Mesothelial cell of epicardium (in vitro differentiated cells): Measurements from ENCODE around the gene REC8. TPM values are rescaled to one million over a fixed set of nuclear protein-coding genes. Genes with fewer than 3 reads are reported as not detected.

Experiments used
- DNase-seq, 2 experiments: peaks; one replicate each; pipeline ENCODE4 v3.0.0; 2021; ENCODE audit warnings: low spot score in 2 of 2; ENCODE audit not compliant: unreplicated experiment in 2 of 2
- H3K27ac Mint-ChIP-seq: 2 replicates; pipeline ENCODE4 v1.8.0; 2021; ENCODE audit warnings: mixed read lengths
- H3K27me3 Mint-ChIP-seq: 2 replicates; pipeline ENCODE4 v1.8.0; 2021; ENCODE audit warnings: low read depth, mixed read lengths
- H3K36me3 Mint-ChIP-seq: 2 replicates; pipeline ENCODE4 v1.8.0; 2021; ENCODE audit warnings: mixed read lengths
- H3K4me1 Mint-ChIP-seq: 2 replicates; pipeline ENCODE4 v1.8.0; 2021; ENCODE audit warnings: mixed read lengths
- H3K4me3 Mint-ChIP-seq: 2 replicates; pipeline ENCODE4 v1.8.0; 2021; ENCODE audit warnings: mild to moderate bottlenecking, moderate library complexity, mixed read lengths
- H3K9me3 Mint-ChIP-seq: 2 replicates; pipeline ENCODE4 v1.8.0; 2021; ENCODE audit warnings: mixed read lengths
- total RNA-seq: library from RNA; stranded (reverse); gene quantifications from 3 replicates; pipeline ENCODE4 v1.2.1, GENCODE V29; 2021
- TF ChIP-seq, protein P1 (sequence below): fragments of 200-600 bp; sonication (generic); IDR thresholded peaks from one replicate; pipeline ENCODE4 v1.5.0; 2021; ENCODE audit warnings: antibody characterized with exemption; ENCODE audit not compliant: unreplicated experiment

The REC8 gene
- total RNA-seq, 1 donor from 2014 or later, result 486 TPM

DNA sequence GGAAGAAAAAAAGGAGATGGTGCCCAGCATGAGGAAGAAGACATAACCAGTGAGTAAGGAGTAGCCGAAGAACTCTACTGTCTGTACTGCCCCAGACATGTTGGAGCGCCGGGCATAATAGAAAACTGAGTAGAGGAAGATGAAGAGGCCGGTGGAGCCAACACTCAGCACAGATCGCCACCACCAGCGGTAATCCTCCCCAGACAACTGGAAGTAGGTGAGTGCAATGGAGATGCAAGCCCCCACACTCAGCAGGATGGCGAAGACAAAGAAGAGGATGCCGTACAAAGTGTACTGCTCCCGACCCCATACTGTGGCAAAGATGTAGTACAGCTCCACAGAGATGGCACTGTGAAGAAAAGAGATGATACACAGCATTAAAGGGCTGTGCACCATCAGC is 17.6 kb downstream of the REC8 start:
- Mint-ChIP-seq H3K27ac (peak overlapping the region; percentile 93), H3K36me3 (peaks cover 20% of the 10 kb centered on the region), H3K4me1 (peaks cover 23% of the 10 kb centered on the region), H3K9me3 (no peaks in the 10 kb centered on the region), H3K27me3 (no peaks in the 10 kb centered on the region), H3K4me3 (peak overlapping the region; percentile 87)
- no peak for DNase-seq
- TF ChIP-seq, protein P1, sequence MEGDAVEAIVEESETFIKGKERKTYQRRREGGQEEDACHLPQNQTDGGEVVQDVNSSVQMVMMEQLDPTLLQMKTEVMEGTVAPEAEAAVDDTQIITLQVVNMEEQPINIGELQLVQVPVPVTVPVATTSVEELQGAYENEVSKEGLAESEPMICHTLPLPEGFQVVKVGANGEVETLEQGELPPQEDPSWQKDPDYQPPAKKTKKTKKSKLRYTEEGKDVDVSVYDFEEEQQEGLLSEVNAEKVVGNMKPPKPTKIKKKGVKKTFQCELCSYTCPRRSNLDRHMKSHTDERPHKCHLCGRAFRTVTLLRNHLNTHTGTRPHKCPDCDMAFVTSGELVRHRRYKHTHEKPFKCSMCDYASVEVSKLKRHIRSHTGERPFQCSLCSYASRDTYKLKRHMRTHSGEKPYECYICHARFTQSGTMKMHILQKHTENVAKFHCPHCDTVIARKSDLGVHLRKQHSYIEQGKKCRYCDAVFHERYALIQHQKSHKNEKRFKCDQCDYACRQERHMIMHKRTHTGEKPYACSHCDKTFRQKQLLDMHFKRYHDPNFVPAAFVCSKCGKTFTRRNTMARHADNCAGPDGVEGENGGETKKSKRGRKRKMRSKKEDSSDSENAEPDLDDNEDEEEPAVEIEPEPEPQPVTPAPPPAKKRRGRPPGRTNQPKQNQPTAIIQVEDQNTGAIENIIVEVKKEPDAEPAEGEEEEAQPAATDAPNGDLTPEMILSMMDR, result no peak

DNA sequence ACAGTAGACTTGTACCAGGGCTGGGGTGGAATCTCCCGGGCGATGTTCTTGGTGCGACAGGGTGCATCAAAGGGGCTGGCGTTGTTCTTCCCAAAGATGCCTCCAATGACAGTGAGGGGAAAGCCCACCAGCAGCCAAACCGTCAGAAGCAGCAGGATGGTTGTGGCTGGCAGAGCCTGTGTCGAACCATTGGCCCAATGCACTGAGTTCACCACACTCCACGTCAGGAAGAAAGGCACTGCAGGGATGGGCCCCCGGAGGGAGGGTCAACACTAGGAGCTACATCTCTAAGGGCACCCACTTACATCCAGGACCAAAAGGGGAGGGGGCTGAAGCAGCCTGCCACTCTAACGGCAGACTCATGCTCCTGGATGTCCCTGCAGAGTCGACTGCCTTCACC is 18.5 kb downstream of the REC8 start:
- H3K27ac Mint-ChIP-seq, result no peak overlapping the region
- peaks cover 28% of the 10 kb centered on the region for H3K4me1 Mint-ChIP-seq
- DNase-seq, result no peak
- no peak overlapping the region for H3K4me3 Mint-ChIP-seq
- no peaks in the 10 kb centered on the region for H3K27me3 Mint-ChIP-seq
- H3K36me3 Mint-ChIP-seq, result peaks cover 20% of the 10 kb centered on the region
- H3K9me3 Mint-ChIP-seq, result no peaks in the 10 kb centered on the region
- TF ChIP-seq, protein P1, result no peak

DNA sequence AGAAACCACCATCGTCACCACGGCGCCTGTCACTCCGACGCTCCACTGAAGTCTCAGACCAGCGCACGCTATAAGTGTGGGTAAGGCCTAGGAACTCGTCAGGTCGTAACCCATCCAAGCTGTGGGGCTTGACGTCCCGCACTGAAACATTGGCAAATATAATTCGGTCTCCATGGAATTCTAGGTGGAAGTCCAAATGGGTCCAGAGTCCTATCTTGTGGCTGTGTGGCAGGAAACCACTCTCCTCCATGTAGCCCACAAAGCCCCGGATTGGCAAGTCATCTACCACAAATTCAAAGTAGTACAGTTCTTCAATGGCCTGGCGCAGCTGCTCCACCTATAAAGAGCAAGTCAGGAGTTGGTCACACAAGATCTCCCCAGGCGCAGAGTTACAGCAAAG is 21.1 kb downstream of the REC8 start:
- H3K4me3 Mint-ChIP-seq, result no peak overlapping the region
- no peak for DNase-seq
- no peaks in the 10 kb centered on the region for H3K27me3 Mint-ChIP-seq
- H3K9me3 Mint-ChIP-seq, result no peaks in the 10 kb centered on the region
- H3K27ac Mint-ChIP-seq, result no peak overlapping the region
- H3K4me1 Mint-ChIP-seq, result peaks cover 29% of the 10 kb centered on the region
- TF ChIP-seq, protein P1, result no peak
- H3K36me3 Mint-ChIP-seq, result peaks cover 20% of the 10 kb centered on the region

DNA sequence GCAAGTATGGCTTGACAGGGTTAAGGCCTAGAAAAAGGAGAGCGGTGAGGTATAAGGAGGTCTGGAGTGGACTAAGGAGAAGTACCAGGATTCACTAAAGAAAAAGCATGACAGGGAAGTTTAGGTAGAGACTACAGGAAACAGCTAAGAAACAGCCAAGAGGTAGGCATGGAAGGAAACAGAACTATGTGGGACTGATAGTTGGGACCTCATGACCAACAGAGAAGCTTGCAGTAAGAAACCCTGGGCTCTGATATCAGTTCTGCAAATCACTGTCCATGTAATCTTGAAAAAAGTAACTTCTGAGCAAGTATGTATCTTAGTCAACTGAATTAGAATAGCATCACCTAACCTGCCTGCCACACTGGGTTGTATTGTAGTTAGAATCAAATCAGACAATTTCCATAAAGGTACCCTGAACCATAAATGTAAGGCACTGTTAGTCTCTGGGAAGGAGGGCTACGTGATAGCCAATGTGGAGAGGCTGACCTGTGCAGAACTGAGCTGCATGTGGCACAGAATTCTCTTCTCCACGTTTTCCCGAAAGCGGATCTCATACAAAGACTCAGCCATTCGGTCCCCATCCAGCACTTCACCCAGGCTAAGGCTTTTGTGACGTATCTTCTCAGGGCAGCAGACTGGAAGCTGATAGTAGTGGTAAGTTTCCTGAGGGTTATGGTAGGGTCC is 22.4 kb downstream of the REC8 start:
- DNase-seq, result no peak
- H3K36me3 Mint-ChIP-seq, result peaks cover 26% of the 10 kb centered on the region
- TF ChIP-seq, protein P1, result no peak
- H3K27ac Mint-ChIP-seq, result peak overlapping the region; percentile 54
- no peaks in the 10 kb centered on the region for H3K27me3 Mint-ChIP-seq
- H3K4me1 Mint-ChIP-seq, result peaks cover 24% of the 10 kb centered on the region
- H3K9me3 Mint-ChIP-seq, result no peaks in the 10 kb centered on the region
- peak overlapping the region; percentile 88 for H3K4me3 Mint-ChIP-seq

DNA sequence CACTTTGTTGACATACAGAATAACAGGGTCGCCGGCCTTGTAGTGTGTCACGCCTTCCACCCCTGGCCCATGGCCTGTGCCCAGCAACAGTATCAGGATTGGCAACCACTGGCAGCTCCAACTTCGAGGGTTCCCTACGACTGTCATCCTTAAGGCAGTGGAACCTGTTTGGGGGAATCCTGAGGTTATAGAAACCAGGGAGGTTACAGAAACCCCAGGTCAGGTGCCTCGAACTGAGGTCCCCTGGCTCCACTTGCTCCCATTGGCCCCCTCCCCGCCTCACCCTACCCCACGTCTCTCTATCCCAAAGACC is 22.9 kb downstream of the REC8 start:
- H3K9me3 Mint-ChIP-seq, result no peaks in the 10 kb centered on the region

More for the DNA sequence above, 22.9 kb downstream of the REC8 start:
- H3K27me3 Mint-ChIP-seq, result no peaks in the 10 kb centered on the region
- peak overlapping the region; percentile 54 for H3K27ac Mint-ChIP-seq
- DNase-seq, result no peak
- TF ChIP-seq, protein P1, result no peak
- peaks cover 28% of the 10 kb centered on the region for H3K36me3 Mint-ChIP-seq
- H3K4me3 Mint-ChIP-seq, result peak overlapping the region; percentile 88
- peaks cover 23% of the 10 kb centered on the region for H3K4me1 Mint-ChIP-seq
